Thoracic aorta (tissue), 2 donors: ENCODE results near the gene KIF1B. TPM values are rescaled to one million over a fixed set of nuclear protein-coding genes. Genes with fewer than 3 reads are reported as not detected.

ENCODE experiments used
- ATAC-seq: fragments of 150-250 bp; one replicate; pipeline ENCODE4 v1.8.0; 2017; ENCODE audit warnings: low read depth; ENCODE audit not compliant: insufficient number of reproducible peaks, low FRiP score
- DNase-seq: peaks from one replicate; pipeline ENCODE4 v3.0.0-alpha.2; 2020; ENCODE audit warnings: low spot score
- H3K27ac ChIP-seq, 2 donors: fragments of 200-600 bp; sonication (generic); 1 replicate in 1 of 2; 2 replicates in 1 of 2; pipeline ENCODE4 v1.5.1; 2016; ENCODE audit warnings: mild to moderate bottlenecking in 2 of 2, moderate library complexity in 2 of 2
- H3K27me3 ChIP-seq: fragments of 200-600 bp; sonication (generic); replicated peaks from 2 replicates; pipeline ENCODE4 v1.6.0; 2016; ENCODE audit warnings: mild to moderate bottlenecking; ENCODE audit not compliant: insufficient read depth
- H3K36me3 ChIP-seq: fragments of 200-600 bp; sonication (generic); one replicate; pipeline ENCODE4 v1.5.1; 2016
- H3K4me1 ChIP-seq, 2 donors: fragments of 200-600 bp; sonication (generic); 1 replicate in 1 of 2; 2 replicates in 1 of 2; pipeline versions ENCODE4 v1.5.1 to v1.6.0; 2016; ENCODE audit warnings: low read depth in 2 of 2, mild to moderate bottlenecking in 1 of 2; ENCODE audit not compliant: control insufficient read depth in 1 of 2
- H3K4me3 ChIP-seq: fragments of 200-600 bp; sonication (generic); 2 replicates; pipeline ENCODE4 v1.5.1; 2016; ENCODE audit warnings: mild to moderate bottlenecking
- H3K9me3 ChIP-seq: fragments of 200-600 bp; sonication (generic); 2 replicates; pipeline ENCODE4 v1.5.1; 2016
- CTCF ChIP-seq: fragments of 200-600 bp; sonication (generic); IDR thresholded peaks from one replicate; pipeline ENCODE4 v1.5.1; 2019; ENCODE audit warnings: antibody characterized with exemption
- total RNA-seq, 2 donors: library from RNA; depleted of rRNA; stranded (reverse); fragments of >200 nt; gene quantifications; one replicate each; pipeline versions ENCODE4 v1.1.0 to v1.2.3, GENCODE V29; 2016

KIF1B gene
- total RNA-seq, 2 donors from 2014 or later, result 40.1 to 64.3 TPM

DNA sequence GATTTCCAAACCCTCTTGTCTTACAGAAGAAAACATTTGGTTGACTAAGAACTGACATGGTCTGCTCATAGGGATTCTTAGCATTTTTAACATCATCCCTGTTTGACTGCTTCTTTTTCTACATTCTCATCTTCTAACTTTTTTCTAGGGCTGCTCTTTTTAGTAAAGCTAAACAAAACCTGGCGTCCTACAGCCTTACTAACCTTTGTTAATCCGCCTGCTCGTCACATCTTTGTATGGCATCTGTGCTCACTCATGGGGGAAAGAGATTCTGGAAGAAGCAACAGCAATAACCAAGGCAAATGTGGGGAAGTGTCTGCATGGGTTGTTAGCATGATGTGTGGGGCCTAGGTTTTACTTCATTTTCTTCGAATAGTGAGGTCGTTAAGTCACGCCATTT, 92.0 kb downstream of the KIF1B start:
- ATAC-seq, result no peak
- no peaks in the 10 kb centered on the region for H3K4me1 ChIP-seq
- H3K4me3 ChIP-seq, result no peak overlapping the region
- no peak for DNase-seq
- H3K27me3 ChIP-seq, result no peaks in the 10 kb centered on the region
- TF ChIP-seq CTCF, result no peak
- H3K9me3 ChIP-seq, result no peaks in the 10 kb centered on the region
- H3K27ac ChIP-seq, result no peak overlapping the region
- H3K36me3 ChIP-seq, result peaks cover 17% of the 10 kb centered on the region

DNA sequence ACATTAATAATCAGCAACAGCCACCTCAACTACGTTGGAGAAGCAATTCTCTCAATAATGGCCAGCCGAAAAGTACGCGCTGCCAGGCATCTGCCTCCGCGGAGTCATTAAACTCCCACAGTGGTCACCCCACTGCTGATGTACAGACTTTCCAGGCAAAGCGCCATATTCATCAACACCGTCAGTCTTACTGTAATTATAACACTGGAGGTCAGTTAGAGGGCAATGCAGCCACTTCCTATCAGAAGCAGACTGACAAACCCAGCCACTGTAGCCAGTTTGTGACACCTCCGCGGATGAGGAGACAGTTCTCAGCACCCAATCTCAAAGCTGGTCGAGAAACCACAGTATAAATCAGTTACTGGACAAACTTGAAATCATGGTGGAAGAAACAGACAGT, 93.9 kb downstream of the KIF1B start:
- ATAC-seq (no peak), DNase-seq (no peak)
- H3K27me3 ChIP-seq, result no peaks in the 10 kb centered on the region
- peaks cover 11% of the 10 kb centered on the region for H3K36me3 ChIP-seq
- H3K4me3 ChIP-seq, result no peak overlapping the region
- no peak for TF ChIP-seq CTCF
- no peaks in the 10 kb centered on the region for H3K9me3 ChIP-seq
- no peaks in the 10 kb centered on the region for H3K4me1 ChIP-seq
- no peak overlapping the region for H3K27ac ChIP-seq

- TF ChIP-seq CTCF, result no peak
- DNase-seq (no peak), ATAC-seq (no peak)
- H3K27ac ChIP-seq, result no peak overlapping the region
- H3K36me3 ChIP-seq, result peaks cover 14% of the 10 kb centered on the region
- no peak overlapping the region for H3K4me3 ChIP-seq
- H3K9me3 ChIP-seq, result no peaks in the 10 kb centered on the region
- no peaks in the 10 kb centered on the region for H3K4me1 ChIP-seq
- no peaks in the 10 kb centered on the region for H3K27me3 ChIP-seq
Observed at GRCh38 chr1:10306435-10306834, 96.1 kb downstream of the KIF1B start.

GRCh38 chr1:10308001-10308400, 97.6 kb downstream of the KIF1B start:
- ATAC-seq (no peak), DNase-seq (no peak)
- TF ChIP-seq CTCF, result no peak
- H3K36me3 ChIP-seq, result peaks cover 14% of the 10 kb centered on the region
- H3K27ac ChIP-seq, result no peak overlapping the region
- no peaks in the 10 kb centered on the region for H3K27me3 ChIP-seq
- H3K4me3 ChIP-seq, result no peak overlapping the region
- H3K4me1 ChIP-seq, result no peaks in the 10 kb centered on the region
- no peaks in the 10 kb centered on the region for H3K9me3 ChIP-seq

- no peaks in the 10 kb centered on the region for H3K9me3 ChIP-seq
- no peak for TF ChIP-seq CTCF
- ATAC-seq, result no peak
- no peaks in the 10 kb centered on the region for H3K27me3 ChIP-seq
- no peak for DNase-seq
- H3K27ac ChIP-seq, result no peak overlapping the region
- no peak overlapping the region for H3K4me3 ChIP-seq
- no peaks in the 10 kb centered on the region for H3K4me1 ChIP-seq
- peaks cover 3% of the 10 kb centered on the region for H3K36me3 ChIP-seq
Observed at GRCh38 chr1:10309243-10310011, 99.1 kb downstream of the KIF1B start.
